Mammary epithelial cell (primary cell): ENCODE results near the gene PRSS58.

Experiments used
- EZH2 ChIP-seq: IDR thresholded peaks from 2 replicates; pipeline ENCODE4 v1.6.1; 2012; ENCODE audit warnings: low read length, inconsistent platforms, borderline replicate concordance
- TF ChIP-seq, protein P1 (sequence below), 2 donors: IDR thresholded peaks in 1 of 2; conservative IDR thresholded peaks in 1 of 2; 2 replicates each; pipeline ENCODE4 v1.5.1; 2011 to 2012; ENCODE audit warnings: inconsistent platforms in 2 of 2, low read length in 2 of 2, mild to moderate bottlenecking in 2 of 2, control low read depth in 1 of 2, low read depth in 1 of 2; ENCODE audit not compliant: insufficient read depth in 1 of 2; ENCODE audit errors: extremely low read depth in 1 of 2

DNA sequence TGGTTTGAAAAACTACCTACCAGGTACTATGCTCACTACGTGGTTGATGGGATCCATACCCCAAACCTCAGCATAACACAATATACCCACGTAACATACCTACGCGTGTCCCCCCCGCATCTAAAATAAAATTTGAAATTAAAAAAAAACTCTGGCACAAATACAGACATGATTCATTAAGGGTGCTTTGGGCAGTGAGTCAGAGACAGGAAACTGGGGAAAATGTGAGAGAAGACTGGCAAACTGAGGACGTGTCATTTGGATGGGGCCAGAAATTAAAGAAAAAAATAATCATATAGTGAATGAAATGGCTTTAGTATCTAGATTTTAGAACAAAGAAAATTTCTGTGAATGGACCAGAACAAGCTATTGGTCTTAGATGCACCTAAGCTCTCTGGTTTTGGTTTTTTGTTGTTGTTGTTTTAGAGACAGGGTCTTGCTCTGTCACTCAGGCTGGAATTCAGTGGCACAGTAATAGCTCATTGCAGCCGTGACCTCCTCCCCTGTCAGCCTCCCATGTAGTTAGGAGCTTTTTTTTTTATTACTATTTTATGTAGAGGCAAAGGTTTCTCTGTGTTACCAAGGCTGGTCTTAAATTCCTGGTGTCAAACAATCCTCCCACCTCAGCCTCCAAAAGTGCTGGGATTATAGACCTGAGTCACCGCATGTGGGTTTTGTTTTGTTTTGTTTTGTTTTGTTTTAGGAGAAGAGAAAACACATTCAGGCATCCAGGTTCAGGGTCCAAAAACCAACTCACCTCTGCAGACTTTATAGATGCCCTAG, 5.9 kb upstream of the PRSS58 start:
- no peak for TF ChIP-seq EZH2
- TF ChIP-seq, protein P1, sequence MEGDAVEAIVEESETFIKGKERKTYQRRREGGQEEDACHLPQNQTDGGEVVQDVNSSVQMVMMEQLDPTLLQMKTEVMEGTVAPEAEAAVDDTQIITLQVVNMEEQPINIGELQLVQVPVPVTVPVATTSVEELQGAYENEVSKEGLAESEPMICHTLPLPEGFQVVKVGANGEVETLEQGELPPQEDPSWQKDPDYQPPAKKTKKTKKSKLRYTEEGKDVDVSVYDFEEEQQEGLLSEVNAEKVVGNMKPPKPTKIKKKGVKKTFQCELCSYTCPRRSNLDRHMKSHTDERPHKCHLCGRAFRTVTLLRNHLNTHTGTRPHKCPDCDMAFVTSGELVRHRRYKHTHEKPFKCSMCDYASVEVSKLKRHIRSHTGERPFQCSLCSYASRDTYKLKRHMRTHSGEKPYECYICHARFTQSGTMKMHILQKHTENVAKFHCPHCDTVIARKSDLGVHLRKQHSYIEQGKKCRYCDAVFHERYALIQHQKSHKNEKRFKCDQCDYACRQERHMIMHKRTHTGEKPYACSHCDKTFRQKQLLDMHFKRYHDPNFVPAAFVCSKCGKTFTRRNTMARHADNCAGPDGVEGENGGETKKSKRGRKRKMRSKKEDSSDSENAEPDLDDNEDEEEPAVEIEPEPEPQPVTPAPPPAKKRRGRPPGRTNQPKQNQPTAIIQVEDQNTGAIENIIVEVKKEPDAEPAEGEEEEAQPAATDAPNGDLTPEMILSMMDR (conservative IDR thresholded peaks at IDR 0.05 in 1 of 2, IDR thresholded peaks at IDR 0.05 in 1 of 2; ENCODE audit: extremely low read depth in 1 of 2, insufficient read depth in 1 of 2, low read depth in 1 of 2, low read length in 2 of 2), result no peak
